Neutrophil (primary cell): ENCODE results near the gene MAGEB6.

Source experiments
- H3K27ac ChIP-seq: fragments of 200-600 bp; sonication (generic); 2 replicates; pipeline ENCODE4 v1.5.1; 2016; ENCODE audit warnings: mild to moderate bottlenecking, moderate library complexity
- H3K27me3 ChIP-seq: fragments of 200-600 bp; sonication (generic); 2 replicates; pipeline ENCODE4 v1.6.0; 2016; ENCODE audit warnings: mild to moderate bottlenecking
- H3K36me3 ChIP-seq: fragments of 200-600 bp; sonication (generic); 2 replicates; pipeline ENCODE4 v1.5.1; 2017
- H3K4me1 ChIP-seq, 2 experiments: fragments of 200-600 bp in 1 of 2; sonication (generic) in 1 of 2; 1 replicate in 1 of 2; 2 replicates in 1 of 2; pipeline versions ENCODE4 v1.5.1 to v1.6.1; 2013 to 2016; ENCODE audit warnings: low read depth in 1 of 2, low read length in 1 of 2, mild to moderate bottlenecking in 1 of 2, moderate library complexity in 1 of 2; ENCODE audit not compliant: control insufficient read depth in 1 of 2, insufficient read depth in 1 of 2
- H3K4me3 ChIP-seq, 2 experiments: fragments of 200-600 bp in 1 of 2; sonication (generic) in 1 of 2; 1 replicate in 1 of 2; 2 replicates in 1 of 2; pipeline ENCODE4 v1.5.1; 2013 to 2016; ENCODE audit warnings: low read depth in 1 of 2, low read length in 1 of 2, mild to moderate bottlenecking in 1 of 2, moderate library complexity in 1 of 2
- H3K9me3 ChIP-seq: fragments of 200-600 bp; sonication (generic); 2 replicates; pipeline ENCODE4 v1.5.1; 2016
- TF ChIP-seq, protein P1 (sequence below): fragments of 200-600 bp; sonication (generic); IDR thresholded peaks from 2 replicates; pipeline ENCODE4 v1.5.1; 2016; ENCODE audit warnings: antibody characterized with exemption

Gene MAGEB6

GRCh38 chrX:26215869-26216268 is 23.6 kb downstream of the MAGEB6 start, which contains the start of gene MAGEB5:
TSS of gene MAGEB5 (plus strand) at chrX:26216169. CDS start at chrX:26217302, 1,133 bp downstream.
- no peaks in the 10 kb centered on the region for H3K9me3 ChIP-seq
- TF ChIP-seq, protein P1, sequence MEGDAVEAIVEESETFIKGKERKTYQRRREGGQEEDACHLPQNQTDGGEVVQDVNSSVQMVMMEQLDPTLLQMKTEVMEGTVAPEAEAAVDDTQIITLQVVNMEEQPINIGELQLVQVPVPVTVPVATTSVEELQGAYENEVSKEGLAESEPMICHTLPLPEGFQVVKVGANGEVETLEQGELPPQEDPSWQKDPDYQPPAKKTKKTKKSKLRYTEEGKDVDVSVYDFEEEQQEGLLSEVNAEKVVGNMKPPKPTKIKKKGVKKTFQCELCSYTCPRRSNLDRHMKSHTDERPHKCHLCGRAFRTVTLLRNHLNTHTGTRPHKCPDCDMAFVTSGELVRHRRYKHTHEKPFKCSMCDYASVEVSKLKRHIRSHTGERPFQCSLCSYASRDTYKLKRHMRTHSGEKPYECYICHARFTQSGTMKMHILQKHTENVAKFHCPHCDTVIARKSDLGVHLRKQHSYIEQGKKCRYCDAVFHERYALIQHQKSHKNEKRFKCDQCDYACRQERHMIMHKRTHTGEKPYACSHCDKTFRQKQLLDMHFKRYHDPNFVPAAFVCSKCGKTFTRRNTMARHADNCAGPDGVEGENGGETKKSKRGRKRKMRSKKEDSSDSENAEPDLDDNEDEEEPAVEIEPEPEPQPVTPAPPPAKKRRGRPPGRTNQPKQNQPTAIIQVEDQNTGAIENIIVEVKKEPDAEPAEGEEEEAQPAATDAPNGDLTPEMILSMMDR = no peak
- H3K36me3 ChIP-seq = no peaks in the 10 kb centered on the region
- no peak within 1 kb of the TSS for H3K4me3 ChIP-seq
- H3K27me3 ChIP-seq = no peaks in the 10 kb centered on the region
- H3K4me1 ChIP-seq = no peaks in the 10 kb centered on the region
- no peak within 1 kb of the TSS for H3K27ac ChIP-seq

DNA sequence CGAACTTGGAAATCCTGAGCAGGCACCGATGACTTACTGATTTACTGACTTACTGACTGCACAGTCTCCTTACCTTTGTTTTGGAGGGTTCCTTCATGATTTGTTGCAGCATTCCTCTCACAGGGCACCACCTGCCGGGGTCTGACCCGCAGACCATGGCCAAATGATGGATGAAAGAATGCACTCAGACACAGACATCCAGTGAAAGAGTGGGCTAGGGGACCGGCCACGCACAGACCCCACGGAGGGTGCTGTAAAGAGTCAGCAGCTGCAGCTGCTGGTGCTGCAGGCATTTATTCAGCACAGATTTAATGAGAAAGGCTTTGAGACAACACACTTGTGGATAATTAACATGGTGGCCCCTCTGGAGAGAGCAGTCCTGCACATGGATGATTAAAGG is 27.1 kb downstream of the MAGEB6 start:
- no peaks in the 10 kb centered on the region for H3K4me1 ChIP-seq
- no peaks in the 10 kb centered on the region for H3K9me3 ChIP-seq
- H3K27ac ChIP-seq = no peak overlapping the region
- no peaks in the 10 kb centered on the region for H3K27me3 ChIP-seq
- H3K36me3 ChIP-seq = no peaks in the 10 kb centered on the region
- TF ChIP-seq, protein P1 = no peak
- H3K4me3 ChIP-seq = no peak overlapping the region

- no peak overlapping the region for H3K4me3 ChIP-seq
- no peaks in the 10 kb centered on the region for H3K27me3 ChIP-seq
- TF ChIP-seq, protein P1 = no peak
- H3K36me3 ChIP-seq = no peaks in the 10 kb centered on the region
- no peak overlapping the region for H3K27ac ChIP-seq
- H3K4me1 ChIP-seq = no peaks in the 10 kb centered on the region
- H3K9me3 ChIP-seq = no peaks in the 10 kb centered on the region
These were observed 41.9 kb downstream of the MAGEB6 start for GRCh38 chrX:26234177-26234576.
